Motor neuron (in vitro differentiated cells): ENCODE results near the gene HK1. TPM values are rescaled to one million over a fixed set of nuclear protein-coding genes. Genes with fewer than 3 reads are reported as not detected.
"Not testable (repeated sequence)": the region's sequence is repeated elsewhere in the genome, so short reads cannot be mapped to it uniquely, and the experiment has no call there.

Source experiments
- ATAC-seq, 8 experiments: fragments of 200-7000 bp; cut with Tn5 transposase; replicated peaks in 6 of 8; 2 replicates each; pipeline ENCODE4 v1.8.0; 2021; ENCODE audit warnings: mild to moderate bottlenecking in 8 of 8, moderate library complexity in 8 of 8
- H3K27ac ChIP-seq, 2 donors: fragments of 250-450 bp; sonication (Bioruptor Pico); 2 replicates each; pipeline ENCODE4 v1.9.0; 2021; ENCODE audit warnings: antibody characterized with exemption in 2 of 2, mild to moderate bottlenecking in 2 of 2, moderate library complexity in 1 of 2
- H3K4me1 ChIP-seq, 2 donors: fragments of 250-450 bp; sonication (Bioruptor Pico); replicated peaks in 1 of 2; 2 replicates each; pipeline ENCODE4 v1.6.1; 2021; ENCODE audit warnings: antibody characterized with exemption in 2 of 2, mild to moderate bottlenecking in 2 of 2, moderate library complexity in 1 of 2
- H3K4me3 ChIP-seq, 5 donors: fragments of 250-450 bp; sonication (Bioruptor Pico); 2 replicates each; pipeline ENCODE4 v1.9.0; 2021; ENCODE audit warnings: antibody characterized with exemption in 5 of 5, mild to moderate bottlenecking in 5 of 5, moderate library complexity in 4 of 5
- WGBS, 10 experiments: fragments of 450-650 bp; shearing (Covaris generic); methylation state at CpG; one replicate each; pipeline ENCODE4 v1.0.0; 2022; 5-methylcytosine and 5-hydroxymethylcytosine counted together
- in situ Hi-C, 9 experiments: fragments of 400-800 bp; cut with MboI; loops; one replicate each; pipeline ENCODE4 v1.15.0; 2021; ENCODE audit warnings: low sequenced_read_pairs in 9 of 9, low pct_unique_long_range_greater_than_20kb in 2 of 9; ENCODE audit not compliant: unreplicated experiment in 9 of 9
- total RNA-seq, 8 experiments: library from RNA; unstranded; fragments of 300-600 nt; gene quantifications; 2 replicates each; pipeline versions ENCODE4 v1.2.3 to v1.2.4, GENCODE V29; 2022

HK1 gene
- total RNA-seq, 8 experiments from 2014 or later = 53.8 to 113 (median 83.7) TPM

DNA sequence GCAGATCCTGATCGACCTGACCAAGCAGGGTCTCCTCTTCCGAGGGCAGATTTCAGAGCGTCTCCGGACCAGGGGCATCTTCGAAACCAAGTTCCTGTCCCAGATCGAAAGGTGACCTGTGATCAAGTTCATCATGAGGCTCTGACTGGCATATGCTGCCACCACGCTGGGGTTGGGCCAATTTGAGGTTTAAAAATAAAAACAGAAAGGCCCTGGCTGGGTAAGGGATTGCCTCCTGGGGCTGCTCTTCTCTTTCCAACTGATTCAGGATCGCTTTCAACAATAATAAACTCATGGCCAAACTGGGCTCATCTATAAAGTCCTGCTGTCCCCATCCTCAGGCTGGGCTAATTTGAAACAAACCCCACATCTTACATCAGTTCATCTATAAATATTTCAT is 17.1 kb upstream of the HK1 start:
- 71 to 100% (median 91%) methylated on average over 1 to 8 of the region's 8 CpGs; no CpG with 5 or more reads in 4 of the 10 experiments for WGBS, 10 experiments
- in situ Hi-C loops = no loop called here
- ATAC-seq = no peak

DNA sequence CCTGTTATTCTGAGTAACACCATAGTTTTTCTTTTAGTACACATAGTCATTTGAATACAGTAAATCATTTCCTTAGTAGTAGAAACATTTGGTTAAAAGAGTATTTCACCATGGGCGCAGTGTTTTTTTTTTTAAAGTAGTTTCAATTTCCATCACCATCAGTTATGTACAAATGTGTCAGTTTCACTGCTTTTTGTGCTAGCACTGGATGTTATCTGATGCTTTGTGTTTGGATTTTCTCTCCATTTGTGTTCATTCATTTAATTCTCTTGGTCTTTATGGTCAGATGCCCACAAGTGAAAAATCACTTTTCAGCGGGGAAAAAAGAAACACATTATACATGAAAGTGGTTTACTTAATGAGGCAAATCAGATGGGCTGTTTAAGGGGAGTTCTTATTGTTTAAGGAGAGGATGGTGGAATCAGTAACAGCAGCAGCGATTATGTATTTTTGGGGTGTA is 16.0 kb upstream of the HK1 start:
- H3K4me1 ChIP-seq = peaks cover 0 to 2% of the 10 kb centered on the region in 2 donors
- in situ Hi-C loops = no loop called here
- peak in 1 of 8 experiments; percentile 25 for ATAC-seq
- no peak overlapping the region for H3K4me3 ChIP-seq
- H3K27ac ChIP-seq = no peak overlapping the region
- 0 to 100% (median 66%) methylated on average over 1 to 3 of the region's 3 CpGs; no CpG with 5 or more reads in 1 of the 10 experiments for WGBS, 10 experiments

More for the DNA sequence above, 17.1 kb upstream of the HK1 start:
- no peak overlapping the region for H3K4me3 ChIP-seq
- H3K4me1 ChIP-seq = peaks cover 0 to 2% of the 10 kb centered on the region in 2 donors
- H3K27ac ChIP-seq = no peak overlapping the region

DNA sequence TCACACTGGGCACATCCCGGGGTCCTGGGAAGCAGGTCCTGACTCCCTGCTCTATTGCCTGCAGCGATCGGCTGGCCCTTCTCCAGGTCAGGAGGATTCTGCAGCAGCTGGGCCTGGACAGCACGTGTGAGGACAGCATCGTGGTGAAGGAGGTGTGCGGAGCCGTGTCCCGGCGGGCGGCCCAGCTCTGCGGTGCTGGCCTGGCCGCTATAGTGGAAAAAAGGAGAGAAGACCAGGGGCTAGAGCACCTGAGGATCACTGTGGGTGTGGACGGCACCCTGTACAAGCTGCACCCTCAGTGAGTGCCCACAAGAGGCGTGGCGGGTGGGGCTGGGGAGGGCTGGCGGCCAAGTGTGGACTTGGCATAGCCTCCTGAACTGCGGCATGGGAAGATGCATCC is 12.8 kb upstream of the HK1 start:
- H3K27ac ChIP-seq = no peak overlapping the region
- no peak for ATAC-seq
- WGBS, 10 experiments = 60 to 100% (median 80%) methylated on average over 1 to 5 of the region's 17 CpGs; no CpG with 5 or more reads in 5 of the 10 experiments
- no peak overlapping the region for H3K4me3 ChIP-seq
- H3K4me1 ChIP-seq = peaks cover 0 to 2% of the 10 kb centered on the region in 2 donors
- in situ Hi-C loops = no loop called here

DNA sequence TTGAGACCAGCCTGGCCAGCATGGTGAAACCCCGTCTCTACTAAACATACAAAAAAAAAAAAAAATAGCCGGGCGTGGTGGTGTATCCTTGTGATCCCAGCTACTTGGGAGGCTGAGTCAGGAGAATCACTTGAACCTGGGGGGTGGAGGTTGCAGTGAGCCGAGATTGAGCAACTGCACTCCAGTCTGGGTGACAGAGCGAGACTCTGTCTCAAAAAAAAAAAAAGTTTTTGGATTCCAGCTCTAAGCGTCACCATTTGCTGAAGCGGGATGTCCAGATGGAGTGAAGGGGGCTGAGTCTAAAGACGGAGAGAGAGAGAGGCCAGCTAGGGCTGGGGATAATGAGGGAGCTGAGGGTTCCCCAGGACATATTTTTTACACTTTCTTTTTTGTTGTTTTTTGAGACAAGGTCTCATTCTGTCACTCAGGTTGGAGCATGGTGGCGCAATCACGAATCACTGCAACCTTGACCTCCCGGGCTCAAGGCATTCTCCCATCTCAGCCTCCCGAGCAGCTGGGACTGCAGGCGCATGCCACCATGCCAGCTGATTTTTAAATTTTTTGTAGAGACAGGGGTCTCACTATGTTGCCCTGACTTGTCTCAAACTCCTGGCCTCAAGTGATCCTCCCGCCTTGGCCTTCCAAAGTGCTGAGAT is 9.4 kb upstream of the HK1 start:
- 52 to 100% (median 88%) methylated on average over 2 to 13 of the region's 14 CpGs for WGBS, 10 experiments
- H3K27ac ChIP-seq = no peak overlapping the region
- ATAC-seq = no peak
- no peaks in the 10 kb centered on the region for H3K4me1 ChIP-seq
- in situ Hi-C loops = no loop called here
- no peak overlapping the region for H3K4me3 ChIP-seq

DNA sequence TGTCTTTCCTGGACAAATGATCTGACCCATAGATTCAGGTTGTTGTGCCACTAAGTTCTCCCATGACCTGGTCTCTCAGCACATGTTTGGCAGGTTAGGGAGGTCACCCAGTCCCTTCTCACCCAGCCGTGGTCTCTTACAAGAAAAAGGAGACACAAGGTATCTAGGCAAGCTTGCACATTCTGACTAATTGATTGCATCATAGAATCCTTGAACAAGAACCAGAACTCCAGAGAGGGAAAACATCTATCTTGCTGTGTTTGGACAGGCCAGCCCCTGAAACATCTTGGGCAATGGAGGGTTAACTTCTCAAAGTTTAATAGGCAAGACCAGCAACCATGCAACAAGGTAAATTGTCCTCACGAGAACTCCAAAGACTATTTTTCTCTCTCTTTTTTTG is 8.5 kb upstream of the HK1 start:
- no peak for ATAC-seq
- H3K27ac ChIP-seq = no peak overlapping the region
- WGBS, 10 experiments = 33 to 100% (median 78%) methylated on average over 1 to 2 of the region's 2 CpGs; no CpG with 5 or more reads in 5 of the 10 experiments
- in situ Hi-C loops = no loop called here
- no peaks in the 10 kb centered on the region for H3K4me1 ChIP-seq
- H3K4me3 ChIP-seq = no peak overlapping the region

DNA sequence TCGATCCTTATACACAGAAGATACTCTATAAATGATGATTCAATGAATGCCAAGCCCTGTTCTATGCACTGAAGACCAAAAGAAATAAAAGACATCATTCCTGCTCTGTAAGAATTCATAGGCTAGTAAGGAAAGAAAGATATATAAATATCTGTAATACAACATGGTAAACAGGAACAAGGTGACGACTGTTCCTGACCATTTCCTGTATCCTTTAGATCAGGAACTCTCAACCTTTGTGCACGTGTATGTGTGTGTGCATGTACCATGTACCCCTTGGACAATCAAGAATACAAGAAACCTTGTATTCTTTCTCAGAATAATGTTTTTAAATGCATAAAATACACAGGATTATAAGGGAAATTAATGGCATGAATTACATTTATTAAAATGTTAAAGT is 7.3 kb upstream of the HK1 start:
- H3K4me1 ChIP-seq = no peaks in the 10 kb centered on the region
- no peak overlapping the region for H3K4me3 ChIP-seq
- no peak overlapping the region for H3K27ac ChIP-seq
- 60 to 100% (median 69%) methylated on average over 2 to 3 of the region's 3 CpGs; no CpG with 5 or more reads in 1 of the 10 experiments for WGBS, 10 experiments
- in situ Hi-C loops = no loop called here
- ATAC-seq = no peak

DNA sequence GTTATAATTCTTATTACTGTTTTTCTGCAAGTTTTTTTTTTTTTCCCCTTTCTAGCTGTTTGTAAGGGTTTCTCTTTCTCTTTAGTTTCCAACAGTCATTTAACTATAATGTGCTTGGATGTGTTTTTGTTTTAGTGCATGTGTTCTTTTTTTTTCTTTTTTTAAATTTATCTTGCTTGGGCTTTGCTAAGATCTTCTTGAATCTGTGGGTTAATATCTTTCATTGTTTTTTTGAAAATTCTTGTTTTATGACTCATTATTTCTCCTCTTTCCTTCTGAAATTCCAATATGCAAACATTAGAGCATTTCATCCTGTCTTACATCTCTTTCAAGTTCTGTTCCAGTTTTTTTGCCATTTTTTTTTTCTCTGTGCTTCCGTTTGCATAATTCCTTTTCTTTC is 5.7 kb upstream of the HK1 start:
- in situ Hi-C loops = no loop called here
- 23 to 85% (median 79%) methylated on average over 1 of the region's 1 CpG for WGBS, 10 experiments
- peak in 2 of 8 experiments; percentile 45 to 65 for ATAC-seq
- Histone ChIP-seq H3K4me3 (no peak overlapping the region), H3K27ac (no peak overlapping the region), H3K4me1 (no peaks in the 10 kb centered on the region)

DNA sequence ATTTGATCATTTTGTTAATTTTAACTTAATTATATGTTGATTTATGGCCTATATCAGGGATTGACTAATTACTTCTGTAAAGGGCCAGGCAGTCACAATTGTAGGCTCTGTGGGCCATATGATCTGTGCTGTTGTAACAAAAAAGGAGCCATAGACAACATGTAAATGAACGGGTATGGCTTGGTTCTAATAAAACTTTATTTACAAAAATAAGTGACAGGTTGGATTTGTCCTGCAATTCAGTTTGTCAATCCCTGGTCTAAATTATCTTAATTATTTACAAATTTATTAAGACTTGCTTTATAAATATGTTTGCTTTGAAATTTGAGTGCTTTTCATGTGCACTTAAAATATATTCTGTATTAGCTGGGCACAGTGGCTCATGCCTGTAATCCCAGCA is 2.9 kb upstream of the HK1 start:
- Histone ChIP-seq H3K4me1 (no peaks in the 10 kb centered on the region), H3K4me3 (no peak overlapping the region), H3K27ac (no peak overlapping the region)
- WGBS, 10 experiments = 40 to 100% (median 86%) methylated on average over 1 of the region's 1 CpG; no CpG with 5 or more reads in 3 of the 10 experiments
- in situ Hi-C loops = no loop called here
- ATAC-seq = no peak

DNA sequence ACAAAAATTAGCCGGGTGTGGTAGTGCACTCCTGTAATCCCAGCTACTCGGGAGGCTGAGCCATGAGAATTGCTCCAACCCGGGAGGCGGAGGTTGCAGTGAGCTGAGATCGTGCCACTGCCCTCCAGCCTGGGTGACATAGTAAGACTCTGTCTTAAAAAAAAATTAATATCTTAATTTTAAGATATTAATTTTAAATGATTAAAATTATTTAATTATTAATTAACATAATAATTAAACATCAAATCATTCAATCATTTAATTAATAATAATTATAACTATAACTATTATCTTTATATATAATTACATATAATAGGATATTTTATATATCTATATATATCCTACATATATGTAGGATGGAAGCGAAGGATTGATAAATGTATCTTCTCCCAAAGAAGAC is 1.8 kb upstream of the HK1 start:
- 59 to 100% (median 95%) methylated on average over 1 to 6 of the region's 6 CpGs for WGBS, 10 experiments
- no peak for ATAC-seq

DNA sequence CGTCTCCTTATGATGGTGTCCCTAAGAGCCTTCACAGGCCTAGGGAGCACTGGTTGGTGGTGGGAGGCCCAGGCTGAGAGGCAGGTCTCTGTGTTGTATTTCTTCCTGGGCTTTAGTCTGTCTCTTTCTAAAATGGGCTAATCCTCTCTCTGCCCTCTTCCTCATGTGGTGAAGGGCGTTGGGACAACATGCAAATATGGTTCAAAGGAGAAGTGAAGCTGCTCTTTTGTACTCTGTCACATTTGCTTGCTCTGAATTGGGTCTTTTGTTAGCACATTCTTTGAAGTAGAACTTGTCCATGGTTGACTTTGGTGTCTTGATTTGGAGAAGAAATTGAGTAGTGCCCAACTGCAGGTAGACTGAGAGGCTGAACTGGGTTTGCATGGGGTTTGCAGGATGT is 814 bp downstream of the HK1 start:
- ATAC-seq = no peak
- Histone ChIP-seq H3K27ac (no peak overlapping the region), H3K4me3 (no peak overlapping the region), H3K4me1 (no peaks in the 10 kb centered on the region)
- in situ Hi-C loops = no loop called here
- WGBS, 10 experiments = 40 to 100% (median 57%) methylated on average over 1 to 2 of the region's 2 CpGs; no CpG with 5 or more reads in 5 of the 10 experiments

More for the DNA sequence above, 1.8 kb upstream of the HK1 start:
- Histone ChIP-seq H3K4me3 (no peak overlapping the region), H3K27ac (no peak overlapping the region), H3K4me1 (no peaks in the 10 kb centered on the region)
- in situ Hi-C loops = no loop called here

DNA sequence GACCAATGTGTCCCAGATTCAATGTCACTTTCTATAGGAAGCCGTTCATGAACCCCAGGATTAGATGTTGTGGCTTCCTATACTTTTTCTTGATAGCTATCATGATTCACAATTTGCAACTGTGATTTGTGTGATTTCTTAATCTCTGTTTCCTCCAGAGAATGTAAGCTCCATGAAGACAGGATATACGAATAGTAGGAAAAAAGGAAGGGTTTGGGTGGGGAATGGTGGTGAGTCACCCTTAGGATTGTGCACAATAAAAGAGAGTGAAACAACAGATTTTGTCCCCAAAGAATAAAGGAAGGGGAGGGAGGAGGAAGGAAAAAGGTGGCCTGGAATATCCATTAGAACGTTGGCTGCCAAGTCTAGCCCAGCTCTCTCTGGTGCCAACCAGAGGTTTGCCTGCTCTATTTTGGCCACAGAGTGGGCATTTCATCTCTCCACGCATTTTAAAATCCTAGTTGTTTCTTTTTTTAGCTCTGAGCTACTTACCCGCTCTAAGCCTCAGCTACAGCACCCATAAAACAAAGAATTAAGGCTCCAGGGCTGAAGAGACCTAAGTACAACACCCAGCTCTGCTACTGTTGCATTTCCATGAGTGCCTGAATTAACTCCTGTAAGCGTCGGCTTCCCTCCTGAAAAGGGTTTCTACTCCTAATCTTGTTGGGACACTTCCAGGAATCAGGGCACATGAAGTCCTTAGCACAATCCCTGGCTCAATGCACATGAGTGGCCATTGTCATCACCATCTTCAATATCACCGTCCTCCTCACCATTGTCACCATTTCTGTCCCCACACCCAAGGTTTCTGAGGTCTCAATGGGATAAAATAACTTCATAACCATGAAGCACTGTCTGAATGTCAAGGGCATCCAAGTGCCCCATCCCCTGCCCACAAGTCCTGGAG is 3.5 kb downstream of the HK1 start:
- Histone ChIP-seq H3K27ac (no peak overlapping the region), H3K4me1 (peaks cover 4 to 7% of the 10 kb centered on the region in 2 donors), H3K4me3 (no peak overlapping the region)
- in situ Hi-C loops = no loop called here
- no peak for ATAC-seq
- WGBS, 10 experiments = 67 to 100% (median 79%) methylated on average over 1 to 7 of the region's 8 CpGs; no CpG with 5 or more reads in 2 of the 10 experiments

DNA sequence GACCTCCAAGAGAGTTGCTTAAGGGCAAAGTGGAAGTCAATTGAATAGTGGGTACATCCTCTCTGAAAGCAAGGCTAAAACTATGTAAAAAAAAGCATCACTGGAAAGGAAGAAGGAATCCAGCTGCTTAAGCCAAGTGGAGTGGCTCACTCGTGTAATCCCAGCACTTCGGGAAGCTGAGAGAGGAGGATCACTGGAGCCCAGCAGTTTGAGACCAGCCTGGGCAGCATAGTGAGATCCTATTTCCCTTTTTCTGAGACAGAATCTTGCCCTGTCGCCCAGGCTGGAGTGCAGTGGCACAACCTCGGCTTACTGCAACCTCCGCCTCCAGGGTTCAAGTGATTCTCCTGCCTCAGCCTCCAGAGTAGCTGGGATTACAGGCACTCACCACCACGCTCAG is 6.1 kb downstream of the HK1 start:
- peak in 1 of 8 experiments; percentile 54 for ATAC-seq
- H3K4me1 ChIP-seq, H3K4me3 ChIP-seq, H3K27ac ChIP-seq, in situ Hi-C loops: not testable (repeated sequence)
- WGBS, 10 experiments = 63 to 100% (median 90%) methylated on average over 2 to 6 of the region's 6 CpGs; no CpG with 5 or more reads in 3 of the 10 experiments

DNA sequence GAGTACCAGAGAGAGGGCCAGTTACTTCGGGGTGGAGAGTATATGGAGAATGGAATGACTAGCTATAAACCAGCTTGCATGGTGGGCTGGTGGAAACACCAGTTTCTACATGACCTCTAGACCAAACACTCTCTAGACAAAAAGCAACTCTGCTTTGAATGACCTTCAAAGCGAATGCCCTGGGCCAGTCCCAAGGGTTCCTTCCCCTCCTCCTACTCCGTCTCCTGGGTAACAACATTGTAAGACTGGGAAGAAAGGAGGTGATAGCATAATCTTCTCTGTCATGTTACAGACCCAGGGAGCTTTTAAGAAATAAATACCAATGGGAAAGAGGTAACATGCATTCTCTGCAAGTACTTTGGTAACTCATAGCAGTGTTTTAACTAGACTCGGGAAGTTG is 7.4 kb downstream of the HK1 start:
- WGBS, 10 experiments = 6 to 83% (median 56%) methylated on average over 1 to 4 of the region's 4 CpGs; no CpG with 5 or more reads in 1 of the 10 experiments
- in situ Hi-C loops = no loop called here
- ATAC-seq = peak in 5 of 8 experiments; percentile 38 to 95 (median 71)
- Histone ChIP-seq H3K4me1 (peaks cover 4 to 7% of the 10 kb centered on the region in 2 donors), H3K27ac (peak overlapping the region in 1 of 2 donors; percentile 65), H3K4me3 (no peak overlapping the region)
